OCI-LY1 (cell line): ENCODE data around the gene KRT20.

Experiments
- H2AFZ ChIP-seq: fragments of 200-600 bp; sonication (generic), shearing (Covaris generic); 2 replicates; pipeline ENCODE4 v1.6.0; 2014; ENCODE audit warnings: antibody characterized with exemption, mild to moderate bottlenecking, low read length
- H3F3A ChIP-seq: fragments of 200-600 bp; sonication (generic), shearing (Covaris generic); 2 replicates; pipeline ENCODE4 v1.6.0; 2014; ENCODE audit warnings: mild to moderate bottlenecking, antibody characterized with exemption, low read length, moderate library complexity; ENCODE audit not compliant: insufficient read depth
- H3K27ac ChIP-seq: fragments of 200-600 bp; sonication (generic); 2 replicates; pipeline ENCODE4 v1.5.1; 2014; ENCODE audit warnings: low read length, mixed run types, mild to moderate bottlenecking, low read depth; ENCODE audit not compliant: poor library complexity, severe bottlenecking
- H3K27me3 ChIP-seq: fragments of 200-600 bp; sonication (generic); 2 replicates; pipeline ENCODE4 v1.6.0; 2014; ENCODE audit warnings: antibody characterized with exemption, mild to moderate bottlenecking, low read length, moderate library complexity; ENCODE audit not compliant: insufficient read depth
- H3K36me3 ChIP-seq: fragments of 200-600 bp; sonication (generic); 2 replicates; pipeline ENCODE4 v1.6.1; 2014; ENCODE audit warnings: mild to moderate bottlenecking, antibody characterized with exemption, low read length, moderate library complexity, mixed read lengths; ENCODE audit not compliant: insufficient read depth
- H3K4me1 ChIP-seq: fragments of 200-600 bp; sonication (generic); 2 replicates; pipeline ENCODE4 v1.5.1; 2014; ENCODE audit warnings: mild to moderate bottlenecking, low read length, moderate library complexity; ENCODE audit not compliant: insufficient read depth, severe bottlenecking
- H3K4me2 ChIP-seq: fragments of 200-600 bp; sonication (generic), shearing (Covaris generic); 2 replicates; pipeline ENCODE4 v1.6.1; 2014; ENCODE audit warnings: low read length
- H3K4me3 ChIP-seq: fragments of 200-600 bp; sonication (generic); 2 replicates; pipeline ENCODE4 v1.5.1; 2014; ENCODE audit warnings: low read length, low read depth, mild to moderate bottlenecking, mixed read lengths; ENCODE audit not compliant: poor library complexity, severe bottlenecking
- H3K79me2 ChIP-seq: fragments of 200-600 bp; shearing (Covaris generic); 2 replicates; pipeline ENCODE4 v1.6.1; 2016; ENCODE audit warnings: mixed run types, low read length, mixed read lengths; ENCODE audit not compliant: insufficient read depth
- H3K9ac ChIP-seq: fragments of 200-600 bp; sonication (generic), shearing (Covaris generic); 2 replicates; pipeline ENCODE4 v1.6.1; 2014; ENCODE audit warnings: mild to moderate bottlenecking, low read length, mixed read lengths
- H3K9me2 ChIP-seq: fragments of 200-600 bp; sonication (generic), shearing (Covaris generic); 2 replicates; pipeline ENCODE4 v1.6.1; 2014; ENCODE audit warnings: low read depth, mild to moderate bottlenecking, low read length, mixed read lengths
- H3K9me3 ChIP-seq: fragments of 200-600 bp; shearing (Covaris generic); 2 replicates; pipeline ENCODE4 v1.6.1; 2014; ENCODE audit warnings: low read length, mixed read lengths
- H4K20me1 ChIP-seq: fragments of 200-600 bp; sonication (generic), shearing (Covaris generic); 2 replicates; pipeline ENCODE4 v1.6.0; 2016; ENCODE audit warnings: mild to moderate bottlenecking, low read length; ENCODE audit not compliant: insufficient read depth
- EZH2 ChIP-seq: fragments of 200-600 bp; sonication (generic), shearing (Covaris generic); IDR thresholded peaks from 2 replicates; pipeline ENCODE4 v1.8.0; 2017; ENCODE audit warnings: borderline replicate concordance, mixed run types, mild to moderate bottlenecking, antibody characterized with exemption, low read length, moderate library complexity, mixed read lengths
- TF ChIP-seq, protein P1 (sequence below): fragments of 200-600 bp; sonication (generic), shearing (Covaris generic); IDR thresholded peaks from 2 replicates; pipeline ENCODE4 v1.5.1; 2017; ENCODE audit warnings: mild to moderate bottlenecking, antibody characterized with exemption, low read length, moderate library complexity, mixed read lengths

The KRT20 gene

GRCh38 chr17:40852364-40852763 lies 32.7 kb downstream of the KRT20 start:
- Histone ChIP-seq H4K20me1 (no peaks in the 10 kb centered on the region), H3K27ac (no peak overlapping the region), H3K9ac (no peak overlapping the region), H3K4me3 (no peak overlapping the region), H3K9me3 (no peaks in the 10 kb centered on the region), H3K4me2 (no peak overlapping the region), H3F3A (no peaks in the 10 kb centered on the region), H2AFZ (no peak overlapping the region), H3K27me3 (no peaks in the 10 kb centered on the region; the same call in 1 of the 2 replicates), H3K36me3 (no peaks in the 10 kb centered on the region), H3K4me1 (no peaks in the 10 kb centered on the region), H3K9me2 (no peaks in the 10 kb centered on the region), H3K79me2 (no peaks in the 10 kb centered on the region)
- no peak for TF ChIP-seq EZH2
- TF ChIP-seq, protein P1, sequence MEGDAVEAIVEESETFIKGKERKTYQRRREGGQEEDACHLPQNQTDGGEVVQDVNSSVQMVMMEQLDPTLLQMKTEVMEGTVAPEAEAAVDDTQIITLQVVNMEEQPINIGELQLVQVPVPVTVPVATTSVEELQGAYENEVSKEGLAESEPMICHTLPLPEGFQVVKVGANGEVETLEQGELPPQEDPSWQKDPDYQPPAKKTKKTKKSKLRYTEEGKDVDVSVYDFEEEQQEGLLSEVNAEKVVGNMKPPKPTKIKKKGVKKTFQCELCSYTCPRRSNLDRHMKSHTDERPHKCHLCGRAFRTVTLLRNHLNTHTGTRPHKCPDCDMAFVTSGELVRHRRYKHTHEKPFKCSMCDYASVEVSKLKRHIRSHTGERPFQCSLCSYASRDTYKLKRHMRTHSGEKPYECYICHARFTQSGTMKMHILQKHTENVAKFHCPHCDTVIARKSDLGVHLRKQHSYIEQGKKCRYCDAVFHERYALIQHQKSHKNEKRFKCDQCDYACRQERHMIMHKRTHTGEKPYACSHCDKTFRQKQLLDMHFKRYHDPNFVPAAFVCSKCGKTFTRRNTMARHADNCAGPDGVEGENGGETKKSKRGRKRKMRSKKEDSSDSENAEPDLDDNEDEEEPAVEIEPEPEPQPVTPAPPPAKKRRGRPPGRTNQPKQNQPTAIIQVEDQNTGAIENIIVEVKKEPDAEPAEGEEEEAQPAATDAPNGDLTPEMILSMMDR: no peak

GRCh38 chr17:40850293-40850972 lies 34.6 kb downstream of the KRT20 start:
- Histone ChIP-seq H3K36me3 (no peaks in the 10 kb centered on the region), H3K9me2 (no peaks in the 10 kb centered on the region), H2AFZ (no peak overlapping the region), H3K79me2 (no peaks in the 10 kb centered on the region), H3K9me3 (no peaks in the 10 kb centered on the region), H3K27ac (no peak overlapping the region), H3K4me3 (no peak overlapping the region), H3K4me1 (no peaks in the 10 kb centered on the region), H3K9ac (no peak overlapping the region), H3K4me2 (no peak overlapping the region), H4K20me1 (no peaks in the 10 kb centered on the region), H3K27me3 (no peaks in the 10 kb centered on the region; the same call in 1 of the 2 replicates), H3F3A (no peaks in the 10 kb centered on the region)
- TF ChIP-seq, protein P1: no peak
- TF ChIP-seq EZH2: no peak

DNA sequence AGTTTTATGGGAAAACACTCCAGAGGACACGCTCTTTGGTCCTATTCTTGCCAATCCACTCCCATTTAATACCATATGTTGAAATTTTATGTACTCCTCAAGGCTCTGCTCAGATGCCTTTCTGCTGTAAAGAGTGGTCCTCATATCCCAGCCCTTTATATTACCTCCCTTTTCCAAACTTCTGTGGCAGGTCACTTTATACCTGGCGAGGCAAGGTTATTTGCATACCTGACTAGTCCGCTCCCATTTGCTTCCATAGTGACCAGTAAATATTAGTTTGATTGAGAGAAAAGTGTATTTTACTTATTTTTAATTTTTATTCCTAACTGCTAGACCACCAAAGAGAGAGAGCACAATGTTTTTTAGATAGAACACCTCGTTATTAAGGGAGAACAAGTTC lies 35.3 kb downstream of the KRT20 start:
- H4K20me1 ChIP-seq: no peaks in the 10 kb centered on the region
- H3K4me1 ChIP-seq: no peaks in the 10 kb centered on the region
- no peaks in the 10 kb centered on the region for H3K36me3 ChIP-seq
- H3F3A ChIP-seq: no peaks in the 10 kb centered on the region
- no peak overlapping the region for H3K4me2 ChIP-seq
- no peaks in the 10 kb centered on the region for H3K79me2 ChIP-seq
- no peak overlapping the region for H2AFZ ChIP-seq
- H3K9ac ChIP-seq: no peak overlapping the region
- no peaks in the 10 kb centered on the region for H3K9me2 ChIP-seq
- H3K9me3 ChIP-seq: no peaks in the 10 kb centered on the region
- no peaks in the 10 kb centered on the region; the same call in 1 of the 2 replicates for H3K27me3 ChIP-seq
- H3K27ac ChIP-seq: no peak overlapping the region
- TF ChIP-seq EZH2: no peak
- TF ChIP-seq, protein P1: no peak
- no peak overlapping the region for H3K4me3 ChIP-seq
